PC-3 (cell line): ENCODE measurements around the gene FGFRL1. TPM values are rescaled to one million over a fixed set of nuclear protein-coding genes. Genes with fewer than 3 reads are reported as not detected.

Source experiments
- ATAC-seq: fragments of 200-7000 bp; cut with Tn5 transposase; 2 replicates; pipeline ENCODE4 v1.9.1; 2020; ENCODE audit warnings: mild to moderate bottlenecking, moderate library complexity
- BruUV-seq: library from RNA; stranded (reverse); fragments of 400-500 nt; replicated peaks from 2 replicates; lab custom pipeline; 2021; lab: Mats Ljungman, UMichigan
- CTCF ChIA-PET: fragments of 300-600 bp; sonication (Branson Sonifier 250); formaldehyde crosslinking; loops from one replicate; lab custom pipeline; 2022; ENCODE audit warnings: antibody characterized with exemption; lab: Charles Lee
- POLR2A ChIA-PET: fragments of 300-600 bp; sonication (Branson Sonifier 250); formaldehyde crosslinking; loops from one replicate; lab custom pipeline; 2022; ENCODE audit warnings: antibody characterized with exemption; ENCODE audit not compliant: unreplicated experiment; lab: Charles Lee
- DNase-seq: peaks from one replicate; pipeline ENCODE4 v3.0.0-alpha.2; 2015
- H2AFZ ChIP-seq: fragments of 300-600 bp; sonication (generic); 2 replicates; pipeline ENCODE4 v1.6.0; 2016; ENCODE audit warnings: antibody characterized with exemption, low read length
- H3F3A ChIP-seq: fragments of 300-600 bp; sonication (generic); one replicate; pipeline ENCODE4 v1.6.0; 2017; ENCODE audit warnings: antibody characterized with exemption, low read length, control low read depth, mild to moderate bottlenecking; ENCODE audit not compliant: unreplicated experiment
- H3K27ac ChIP-seq: fragments of 300-600 bp; sonication (generic); 2 replicates; pipeline ENCODE4 v1.5.1; 2016; ENCODE audit warnings: mild to moderate bottlenecking, low read length
- H3K27me3 ChIP-seq: fragments of 300-600 bp; sonication (generic); 2 replicates; pipeline ENCODE4 v1.6.1; 2016; ENCODE audit warnings: low read length, mixed read lengths
- H3K36me3 ChIP-seq: fragments of 300-600 bp; sonication (generic); 2 replicates; pipeline ENCODE4 v1.6.1; 2016; ENCODE audit warnings: low read depth, mixed run types, low read length, mixed read lengths
- H3K4me1 ChIP-seq: fragments of 300-600 bp; sonication (generic); 2 replicates; pipeline ENCODE4 v1.5.1; 2016; ENCODE audit warnings: low read length; ENCODE audit not compliant: insufficient read depth
- H3K4me2 ChIP-seq: fragments of 300-600 bp; sonication (generic); 2 replicates; pipeline ENCODE4 v1.6.0; 2016; ENCODE audit warnings: low read length
- H3K4me3 ChIP-seq: fragments of 300-600 bp; sonication (generic); 2 replicates; pipeline ENCODE4 v1.5.1; 2016; ENCODE audit warnings: mild to moderate bottlenecking, low read length, mixed read lengths
- H3K79me2 ChIP-seq: fragments of 300-600 bp; sonication (generic); 2 replicates; pipeline ENCODE4 v1.6.1; 2017; ENCODE audit warnings: low read length, mixed read lengths
- H3K9ac ChIP-seq: fragments of 300-600 bp; sonication (generic); 2 replicates; pipeline ENCODE4 v1.6.0; 2016; ENCODE audit warnings: mild to moderate bottlenecking, low read length
- H3K9me2 ChIP-seq: fragments of 300-600 bp; sonication (generic); replicated peaks from 2 replicates; pipeline ENCODE4 v1.6.1; 2016; ENCODE audit warnings: mixed run types, low read length, mixed read lengths
- H3K9me3 ChIP-seq: fragments of 300-600 bp; sonication (generic); 2 replicates; pipeline ENCODE4 v1.6.1; 2016; ENCODE audit warnings: low read length, mixed read lengths
- H4K20me1 ChIP-seq: fragments of 300-600 bp; sonication (generic); 2 replicates; pipeline ENCODE4 v1.6.1; 2016; ENCODE audit warnings: low read length, mixed read lengths
- CTCF ChIP-seq: fragments of 300-600 bp; sonication (generic); conservative IDR thresholded peaks from 2 replicates; pipeline ENCODE4 v1.5.1; 2017; ENCODE audit warnings: antibody characterized with exemption, low read depth, mild to moderate bottlenecking, low read length
- EZH2 ChIP-seq: fragments of 300-600 bp; sonication (generic); IDR thresholded peaks from one replicate; pipeline ENCODE4 v1.6.1; 2017; ENCODE audit warnings: antibody characterized with exemption, mild to moderate bottlenecking, low read length; ENCODE audit not compliant: unreplicated experiment
- EZH2phosphoT487 ChIP-seq: fragments of 300-600 bp; sonication (generic); IDR thresholded peaks from 2 replicates; pipeline ENCODE4 v1.6.1; 2018; ENCODE audit warnings: mild to moderate bottlenecking, antibody characterized with exemption, low read length, borderline replicate concordance
- intact Hi-C: fragments of 100-400 bp; cut with micrococcal nuclease; formaldehyde crosslinking; loops from 2 replicates; pipeline ENCODE4 v1.9.0; 2023
- total RNA-seq: library from RNA; depleted of rRNA; stranded (reverse); fragments of >200 nt; gene quantifications from 2 replicates; pipeline ENCODE4 v1.2.3, GENCODE V29; 2014

FGFRL1 gene
- total RNA-seq, 1 experiment from 2014 or later, result 31.2 TPM

- H3K36me3 ChIP-seq, result no peaks in the 10 kb centered on the region
- TF ChIP-seq EZH2phosphoT487 (no peak), CTCF (no peak), EZH2 (no peak)
- H3K9ac ChIP-seq, result no peak overlapping the region
- H4K20me1 ChIP-seq, result no peaks in the 10 kb centered on the region; the same call in 1 of the 2 replicates
- DNase-seq (no peak), ATAC-seq (no peak)
- CTCF ChIA-PET, result no interaction called here
- POLR2A ChIA-PET, result no interaction called here
- no peaks in the 10 kb centered on the region for H3K27me3 ChIP-seq
- H3K79me2 ChIP-seq, result no peaks in the 10 kb centered on the region
- TSS peak; percentile 34 for BruUV-seq
- H2AFZ ChIP-seq, result no peak overlapping the region
- H3K9me2 ChIP-seq, result no peaks in the 10 kb centered on the region
- intact Hi-C loops, result no loop called here
- no peak overlapping the region for H3K27ac ChIP-seq
- peaks cover 12% of the 10 kb centered on the region for H3K4me1 ChIP-seq
- no peaks in the 10 kb centered on the region for H3K9me3 ChIP-seq
- no peak overlapping the region for H3K4me3 ChIP-seq
- H3K4me2 ChIP-seq, result no peak overlapping the region
- no peaks in the 10 kb centered on the region for H3F3A ChIP-seq
Observed at GRCh38 chr4:1014291-1015167, 3.1 kb downstream of the FGFRL1 start.

GRCh38 chr4:1015179-1015578 lies 3.8 kb downstream of the FGFRL1 start:
- POLR2A ChIA-PET, result no interaction called here
- no peak for TF ChIP-seq EZH2phosphoT487
- TF ChIP-seq CTCF, result no peak
- TF ChIP-seq EZH2, result no peak
- Histone ChIP-seq H4K20me1 (no peaks in the 10 kb centered on the region; the same call in 1 of the 2 replicates), H3K36me3 (no peaks in the 10 kb centered on the region), H3K4me3 (no peak overlapping the region), H3K9me3 (no peaks in the 10 kb centered on the region), H3F3A (no peaks in the 10 kb centered on the region), H3K27ac (no peak overlapping the region), H3K79me2 (no peaks in the 10 kb centered on the region), H2AFZ (no peak overlapping the region), H3K4me2 (no peak overlapping the region), H3K9me2 (no peaks in the 10 kb centered on the region), H3K4me1 (peaks cover 11% of the 10 kb centered on the region), H3K9ac (no peak overlapping the region), H3K27me3 (no peaks in the 10 kb centered on the region)
- no TSS peak for BruUV-seq
- CTCF ChIA-PET, result no interaction called here
- no peak for DNase-seq
- intact Hi-C loops, result no loop called here
- ATAC-seq, result no peak

GRCh38 chr4:1015746-1016145 lies 4.3 kb downstream of the FGFRL1 start:
- H3K9me2 ChIP-seq, result no peaks in the 10 kb centered on the region
- BruUV-seq, result no TSS peak
- DNase-seq, result no peak
- CTCF ChIA-PET, result no interaction called here
- no peak overlapping the region for H3K9ac ChIP-seq
- H3K9me3 ChIP-seq, result no peaks in the 10 kb centered on the region
- H3K4me2 ChIP-seq, result no peak overlapping the region
- peaks cover 6% of the 10 kb centered on the region; the same call in 1 of the 2 replicates for H3K4me1 ChIP-seq
- no peaks in the 10 kb centered on the region for H3K79me2 ChIP-seq
- no peak overlapping the region for H3K27ac ChIP-seq
- no peak for TF ChIP-seq CTCF
- no peak for TF ChIP-seq EZH2phosphoT487
- TF ChIP-seq EZH2, result no peak
- H3K4me3 ChIP-seq, result no peak overlapping the region
- H3F3A ChIP-seq, result no peaks in the 10 kb centered on the region
- intact Hi-C loops, result no loop called here
- H4K20me1 ChIP-seq, result no peaks in the 10 kb centered on the region; the same call in 1 of the 2 replicates
- no peaks in the 10 kb centered on the region for H3K27me3 ChIP-seq
- H3K36me3 ChIP-seq, result no peaks in the 10 kb centered on the region
- ATAC-seq, result no peak
- POLR2A ChIA-PET, result no interaction called here
- no peak overlapping the region for H2AFZ ChIP-seq
